Endothelial cell (in vitro differentiated cells): ENCODE data around the gene MOK. TPM values are rescaled to one million over a fixed set of nuclear protein-coding genes. Genes with fewer than 3 reads are reported as not detected.
A peak's percentile ranks its signal among the peaks of the same experiment; 100 is the strongest.

Experiments used
- DNase-seq: peaks from one replicate; pipeline ENCODE4 v3.0.0; 2021; ENCODE audit warnings: low spot score
- H3K27ac Mint-ChIP-seq: one replicate; pipeline ENCODE4 v1.8.0; 2021; ENCODE audit warnings: mixed read lengths, inconsistent platforms; ENCODE audit not compliant: unreplicated experiment
- H3K27me3 Mint-ChIP-seq: one replicate; pipeline ENCODE4 v1.8.0; 2021; ENCODE audit warnings: mild to moderate bottlenecking, moderate library complexity, mixed read lengths, inconsistent platforms; ENCODE audit not compliant: unreplicated experiment
- H3K36me3 Mint-ChIP-seq: one replicate; pipeline ENCODE4 v1.8.0; 2021; ENCODE audit warnings: mild to moderate bottlenecking, low read depth, mixed read lengths, inconsistent platforms; ENCODE audit not compliant: unreplicated experiment
- H3K4me1 Mint-ChIP-seq: one replicate; pipeline ENCODE4 v1.8.0; 2021; ENCODE audit warnings: mild to moderate bottlenecking, mixed read lengths, inconsistent platforms; ENCODE audit not compliant: unreplicated experiment
- H3K4me3 Mint-ChIP-seq: one replicate; pipeline ENCODE4 v1.8.0; 2021; ENCODE audit warnings: mild to moderate bottlenecking, mixed read lengths, inconsistent platforms; ENCODE audit not compliant: unreplicated experiment
- H3K9me3 Mint-ChIP-seq: one replicate; pipeline ENCODE4 v1.8.0; 2021; ENCODE audit warnings: mixed read lengths, inconsistent platforms; ENCODE audit not compliant: unreplicated experiment
- CTCF ChIP-seq: fragments of 200-600 bp; sonication (generic); IDR thresholded peaks from one replicate; pipeline ENCODE4 v1.5.0; 2021; ENCODE audit warnings: antibody characterized with exemption; ENCODE audit not compliant: unreplicated experiment
- total RNA-seq: library from RNA; stranded (reverse); fragmentation: NEBNext Ultra II Directional; extraction: Animal tissue kit (Norgen Biotek cat#: 25700); gene quantifications from one replicate; pipeline ENCODE4 v1.2.1, GENCODE V29; 2021; ENCODE audit not compliant: unreplicated experiment

MOK gene
- total RNA-seq, 1 donor from 2014 or later = 5.8 TPM

DNA sequence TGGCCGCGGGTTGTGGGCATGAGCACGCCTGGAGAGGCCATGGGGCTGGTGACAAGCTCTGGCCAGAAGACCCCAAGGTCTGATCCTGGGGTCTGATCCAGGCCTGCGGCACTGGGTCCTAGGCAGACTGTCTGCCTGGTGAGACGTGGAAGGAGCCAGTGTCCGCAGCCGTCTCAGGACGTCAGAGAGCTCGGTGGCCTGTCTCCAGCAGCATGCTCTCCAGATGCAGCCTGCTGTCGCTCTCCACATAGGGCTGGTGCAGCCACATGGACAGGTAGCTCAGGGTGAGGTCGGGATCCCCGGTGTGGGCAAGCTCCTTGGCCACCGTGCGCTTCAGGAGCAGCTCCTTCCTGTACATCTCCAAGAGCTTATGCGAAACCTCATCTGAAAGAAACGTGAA, 43.4 kb upstream of the MOK start:
- peaks cover 35% of the 10 kb centered on the region for H3K36me3 Mint-ChIP-seq
- no peaks in the 10 kb centered on the region for H3K4me1 Mint-ChIP-seq
- DNase-seq = no peak
- TF ChIP-seq CTCF = no peak
- H3K9me3 Mint-ChIP-seq = no peaks in the 10 kb centered on the region
- H3K27me3 Mint-ChIP-seq = no peaks in the 10 kb centered on the region
- H3K27ac Mint-ChIP-seq = no peak overlapping the region
- peak overlapping the region; percentile 38 for H3K4me3 Mint-ChIP-seq

DNA sequence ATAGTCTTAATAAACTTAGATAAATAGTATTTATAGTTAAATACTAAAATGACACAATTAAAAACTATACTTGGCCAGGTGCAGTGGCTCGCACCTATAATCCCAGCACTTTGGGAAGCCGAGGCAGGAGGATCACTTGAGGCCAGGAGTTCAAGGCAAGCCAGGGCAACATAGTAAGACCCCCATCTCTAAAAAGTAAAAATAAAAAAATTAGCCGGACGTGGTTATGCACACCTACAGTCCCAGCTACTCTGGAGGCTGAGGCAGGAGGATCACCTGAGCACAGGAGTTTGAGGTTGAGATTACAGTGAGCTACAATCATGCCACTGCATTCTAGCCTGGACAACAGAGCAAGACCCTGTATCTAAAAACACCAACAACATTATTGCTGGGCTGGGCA, 41.7 kb upstream of the MOK start:
- peaks cover 43% of the 10 kb centered on the region for H3K36me3 Mint-ChIP-seq

GRCh38 chr14:102345232-102345631, 40.3 kb upstream of the MOK start:
- H3K36me3 Mint-ChIP-seq = peaks cover 42% of the 10 kb centered on the region
- H3K9me3 Mint-ChIP-seq = no peaks in the 10 kb centered on the region

More for the DNA sequence above, 41.7 kb upstream of the MOK start:
- H3K4me1 Mint-ChIP-seq = no peaks in the 10 kb centered on the region
- no peak overlapping the region for H3K4me3 Mint-ChIP-seq
- no peak for DNase-seq
- no peak overlapping the region for H3K27ac Mint-ChIP-seq
- TF ChIP-seq CTCF = no peak
- H3K9me3 Mint-ChIP-seq = no peaks in the 10 kb centered on the region
- H3K27me3 Mint-ChIP-seq = no peaks in the 10 kb centered on the region

DNA sequence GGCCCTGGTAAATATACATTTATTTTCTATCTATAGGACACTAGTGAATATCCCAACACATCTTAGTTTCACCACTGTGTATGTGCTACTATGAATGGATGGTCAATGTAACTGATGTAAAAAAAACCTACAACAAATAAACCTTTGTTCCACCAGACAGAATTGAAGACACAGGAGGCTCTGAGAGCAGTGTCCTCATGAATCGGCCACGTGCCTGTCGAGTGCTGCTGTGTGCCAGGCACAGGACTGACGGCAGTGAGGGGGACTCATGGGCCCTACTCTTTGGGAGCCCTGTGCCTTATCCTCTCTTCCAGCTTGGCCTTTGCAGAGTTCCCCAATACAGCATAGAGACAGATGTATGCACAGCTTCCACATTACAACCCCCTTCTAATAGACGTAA, 39.5 kb upstream of the MOK start:
- H3K27me3 Mint-ChIP-seq = no peaks in the 10 kb centered on the region
- H3K36me3 Mint-ChIP-seq = peaks cover 36% of the 10 kb centered on the region
- no peaks in the 10 kb centered on the region for H3K9me3 Mint-ChIP-seq
- H3K27ac Mint-ChIP-seq = no peak overlapping the region
- no peaks in the 10 kb centered on the region for H3K4me1 Mint-ChIP-seq
- TF ChIP-seq CTCF = no peak
- no peak for DNase-seq
- H3K4me3 Mint-ChIP-seq = no peak overlapping the region

More at GRCh38 chr14:102345232-102345631, 40.3 kb upstream of the MOK start:
- Mint-ChIP-seq H3K4me1 (no peaks in the 10 kb centered on the region), H3K4me3 (peak overlapping the region; percentile 1), H3K27me3 (no peaks in the 10 kb centered on the region), H3K27ac (no peak overlapping the region)
- TF ChIP-seq CTCF = no peak
- no peak for DNase-seq

GRCh38 chr14:102344084-102344483, 39.1 kb upstream of the MOK start:
- no peaks in the 10 kb centered on the region for H3K27me3 Mint-ChIP-seq
- no peak overlapping the region for H3K4me3 Mint-ChIP-seq
- no peaks in the 10 kb centered on the region for H3K4me1 Mint-ChIP-seq
- H3K36me3 Mint-ChIP-seq = peaks cover 36% of the 10 kb centered on the region
- TF ChIP-seq CTCF = no peak
- no peak for DNase-seq
- no peak overlapping the region for H3K27ac Mint-ChIP-seq
- no peaks in the 10 kb centered on the region for H3K9me3 Mint-ChIP-seq
